ENCODE data around the gene TMEM132A. TPM values are rescaled to one million over a fixed set of nuclear protein-coding genes. Genes with fewer than 3 reads are reported as not detected.
A peak's percentile ranks its signal among the peaks of the same experiment; 100 is the strongest.

TMEM132A gene
- total and polyA plus RNA-seq, 9 of the 15 experiments (the other 6 are each of a cell fraction or from before 2014, with no cell fraction given): 0.04 to 1.1 (median 0.18) TPM; not detected in 4

DNA sequence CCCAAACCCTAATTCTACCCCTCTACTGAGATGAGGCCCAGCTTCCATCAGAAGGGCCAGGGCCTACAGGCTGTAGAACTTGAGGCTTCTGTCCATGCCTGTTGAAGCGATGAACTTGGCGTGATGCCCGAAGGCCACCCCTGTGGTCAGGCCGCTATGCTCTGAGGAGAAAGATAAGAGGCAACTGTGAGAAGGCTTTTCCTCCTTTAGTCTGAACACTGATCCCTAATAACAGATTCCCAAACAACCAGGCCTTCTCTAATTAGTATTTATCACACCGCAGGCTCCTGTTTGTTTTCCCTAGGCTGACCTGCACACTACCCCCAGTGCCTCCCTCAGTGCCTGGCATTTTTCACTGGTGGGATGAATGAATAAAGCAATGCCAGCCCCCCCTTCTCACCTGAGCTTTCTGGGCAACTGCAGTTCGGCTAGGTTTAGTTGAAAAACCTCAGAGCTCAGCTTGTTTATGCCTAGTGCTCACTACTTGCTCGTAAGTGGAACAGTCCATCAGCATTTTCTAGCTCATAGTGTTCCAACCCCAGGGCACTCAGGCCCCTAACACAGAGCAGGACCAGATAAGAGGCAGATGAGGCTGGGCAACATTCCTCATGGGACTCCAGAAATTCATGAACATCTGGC is 33.0 kb upstream of the TMEM132A start (continued):
- no peak for TF ChIP-seq TAF7 (tag; IDR thresholded peaks at IDR 0.05)
- TF ChIP-seq, protein P1, sequence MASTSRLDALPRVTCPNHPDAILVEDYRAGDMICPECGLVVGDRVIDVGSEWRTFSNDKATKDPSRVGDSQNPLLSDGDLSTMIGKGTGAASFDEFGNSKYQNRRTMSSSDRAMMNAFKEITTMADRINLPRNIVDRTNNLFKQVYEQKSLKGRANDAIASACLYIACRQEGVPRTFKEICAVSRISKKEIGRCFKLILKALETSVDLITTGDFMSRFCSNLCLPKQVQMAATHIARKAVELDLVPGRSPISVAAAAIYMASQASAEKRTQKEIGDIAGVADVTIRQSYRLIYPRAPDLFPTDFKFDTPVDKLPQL (IDR thresholded peaks at IDR 0.05; ENCODE audit: extremely low read depth, insufficient read length): no peak
- no peak for TF ChIP-seq HNRNPH1 (optimal IDR thresholded peaks at IDR 0.05; ENCODE audit: low read depth, low read length)
- TF ChIP-seq TBL1XR1 (IDR thresholded peaks at IDR 0.05; ENCODE audit: low read length in 2 of 2): peak in 1 of 2 experiments; percentile 43; a peak in 1 of 4 replicates
- peak; percentile 89 for TF ChIP-seq TCF3 (CRISPR knock-in tag; IDR thresholded peaks at IDR 0.05)
- no peak for TF ChIP-seq HOXB6 (CRISPR knock-in tag; IDR thresholded peaks at IDR 0.05; ENCODE audit: borderline replicate concordance)
- TF ChIP-seq, protein P2, sequence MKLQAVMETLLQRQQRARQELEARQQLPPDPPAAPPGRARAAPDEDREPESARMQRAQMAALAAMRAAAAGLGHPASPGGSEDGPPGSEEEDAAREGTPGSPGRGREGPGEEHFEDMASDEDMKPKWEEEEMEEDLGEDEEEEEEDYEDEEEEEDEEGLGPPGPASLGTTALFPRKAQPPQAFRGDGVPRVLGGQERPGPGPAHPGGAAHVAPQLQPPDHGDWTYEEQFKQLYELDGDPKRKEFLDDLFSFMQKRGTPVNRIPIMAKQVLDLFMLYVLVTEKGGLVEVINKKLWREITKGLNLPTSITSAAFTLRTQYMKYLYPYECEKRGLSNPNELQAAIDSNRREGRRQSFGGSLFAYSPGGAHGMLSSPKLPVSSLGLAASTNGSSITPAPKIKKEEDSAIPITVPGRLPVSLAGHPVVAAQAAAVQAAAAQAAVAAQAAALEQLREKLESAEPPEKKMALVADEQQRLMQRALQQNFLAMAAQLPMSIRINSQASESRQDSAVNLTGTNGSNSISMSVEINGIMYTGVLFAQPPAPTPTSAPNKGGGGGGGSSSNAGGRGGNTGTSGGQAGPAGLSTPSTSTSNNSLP (IDR thresholded peaks at IDR 0.05; ENCODE audit: borderline replicate concordance, low read depth, low read length): no peak
- TF ChIP-seq, protein P3, sequence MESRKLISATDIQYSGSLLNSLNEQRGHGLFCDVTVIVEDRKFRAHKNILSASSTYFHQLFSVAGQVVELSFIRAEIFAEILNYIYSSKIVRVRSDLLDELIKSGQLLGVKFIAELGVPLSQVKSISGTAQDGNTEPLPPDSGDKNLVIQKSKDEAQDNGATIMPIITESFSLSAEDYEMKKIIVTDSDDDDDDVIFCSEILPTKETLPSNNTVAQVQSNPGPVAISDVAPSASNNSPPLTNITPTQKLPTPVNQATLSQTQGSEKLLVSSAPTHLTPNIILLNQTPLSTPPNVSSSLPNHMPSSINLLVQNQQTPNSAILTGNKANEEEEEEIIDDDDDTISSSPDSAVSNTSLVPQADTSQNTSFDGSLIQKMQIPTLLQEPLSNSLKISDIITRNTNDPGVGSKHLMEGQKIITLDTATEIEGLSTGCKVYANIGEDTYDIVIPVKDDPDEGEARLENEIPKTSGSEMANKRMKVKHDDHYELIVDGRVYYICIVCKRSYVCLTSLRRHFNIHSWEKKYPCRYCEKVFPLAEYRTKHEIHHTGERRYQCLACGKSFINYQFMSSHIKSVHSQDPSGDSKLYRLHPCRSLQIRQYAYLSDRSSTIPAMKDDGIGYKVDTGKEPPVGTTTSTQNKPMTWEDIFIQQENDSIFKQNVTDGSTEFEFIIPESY (CRISPR knock-in tag; IDR thresholded peaks at IDR 0.05): no peak
- TF ChIP-seq, protein P4, sequence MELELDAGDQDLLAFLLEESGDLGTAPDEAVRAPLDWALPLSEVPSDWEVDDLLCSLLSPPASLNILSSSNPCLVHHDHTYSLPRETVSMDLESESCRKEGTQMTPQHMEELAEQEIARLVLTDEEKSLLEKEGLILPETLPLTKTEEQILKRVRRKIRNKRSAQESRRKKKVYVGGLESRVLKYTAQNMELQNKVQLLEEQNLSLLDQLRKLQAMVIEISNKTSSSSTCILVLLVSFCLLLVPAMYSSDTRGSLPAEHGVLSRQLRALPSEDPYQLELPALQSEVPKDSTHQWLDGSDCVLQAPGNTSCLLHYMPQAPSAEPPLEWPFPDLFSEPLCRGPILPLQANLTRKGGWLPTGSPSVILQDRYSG (tag; conservative IDR thresholded peaks at IDR 0.05; ENCODE audit: low read depth): no peak
- TF ChIP-seq, protein P5, sequence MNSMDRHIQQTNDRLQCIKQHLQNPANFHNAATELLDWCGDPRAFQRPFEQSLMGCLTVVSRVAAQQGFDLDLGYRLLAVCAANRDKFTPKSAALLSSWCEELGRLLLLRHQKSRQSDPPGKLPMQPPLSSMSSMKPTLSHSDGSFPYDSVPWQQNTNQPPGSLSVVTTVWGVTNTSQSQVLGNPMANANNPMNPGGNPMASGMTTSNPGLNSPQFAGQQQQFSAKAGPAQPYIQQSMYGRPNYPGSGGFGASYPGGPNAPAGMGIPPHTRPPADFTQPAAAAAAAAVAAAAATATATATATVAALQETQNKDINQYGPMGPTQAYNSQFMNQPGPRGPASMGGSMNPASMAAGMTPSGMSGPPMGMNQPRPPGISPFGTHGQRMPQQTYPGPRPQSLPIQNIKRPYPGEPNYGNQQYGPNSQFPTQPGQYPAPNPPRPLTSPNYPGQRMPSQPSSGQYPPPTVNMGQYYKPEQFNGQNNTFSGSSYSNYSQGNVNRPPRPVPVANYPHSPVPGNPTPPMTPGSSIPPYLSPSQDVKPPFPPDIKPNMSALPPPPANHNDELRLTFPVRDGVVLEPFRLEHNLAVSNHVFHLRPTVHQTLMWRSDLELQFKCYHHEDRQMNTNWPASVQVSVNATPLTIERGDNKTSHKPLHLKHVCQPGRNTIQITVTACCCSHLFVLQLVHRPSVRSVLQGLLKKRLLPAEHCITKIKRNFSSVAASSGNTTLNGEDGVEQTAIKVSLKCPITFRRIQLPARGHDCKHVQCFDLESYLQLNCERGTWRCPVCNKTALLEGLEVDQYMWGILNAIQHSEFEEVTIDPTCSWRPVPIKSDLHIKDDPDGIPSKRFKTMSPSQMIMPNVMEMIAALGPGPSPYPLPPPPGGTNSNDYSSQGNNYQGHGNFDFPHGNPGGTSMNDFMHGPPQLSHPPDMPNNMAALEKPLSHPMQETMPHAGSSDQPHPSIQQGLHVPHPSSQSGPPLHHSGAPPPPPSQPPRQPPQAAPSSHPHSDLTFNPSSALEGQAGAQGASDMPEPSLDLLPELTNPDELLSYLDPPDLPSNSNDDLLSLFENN (IDR thresholded peaks at IDR 0.05; ENCODE audit: low read depth in 2 of 2, low read length in 2 of 2): 0 out of 4 replicates have a peak, but pooled peaks of 1 of the 2 experiments have one; percentile 33
- peak; percentile 70 for TF ChIP-seq BHLHE40 (IDR thresholded peaks at IDR 0.05; ENCODE audit: low read length)
- peak; percentile 91 for TF ChIP-seq ARID1B (IDR thresholded peaks at IDR 0.05)
- peak; percentile 98 for TF ChIP-seq NFIC (IDR thresholded peaks at IDR 0.05)
- peak; percentile 72 for TF ChIP-seq RNF2 (IDR thresholded peaks at IDR 0.05)
- TF ChIP-seq CBX5 (IDR thresholded peaks at IDR 0.05; ENCODE audit: borderline replicate concordance, low read depth): no peak
- TF ChIP-seq, protein P6, sequence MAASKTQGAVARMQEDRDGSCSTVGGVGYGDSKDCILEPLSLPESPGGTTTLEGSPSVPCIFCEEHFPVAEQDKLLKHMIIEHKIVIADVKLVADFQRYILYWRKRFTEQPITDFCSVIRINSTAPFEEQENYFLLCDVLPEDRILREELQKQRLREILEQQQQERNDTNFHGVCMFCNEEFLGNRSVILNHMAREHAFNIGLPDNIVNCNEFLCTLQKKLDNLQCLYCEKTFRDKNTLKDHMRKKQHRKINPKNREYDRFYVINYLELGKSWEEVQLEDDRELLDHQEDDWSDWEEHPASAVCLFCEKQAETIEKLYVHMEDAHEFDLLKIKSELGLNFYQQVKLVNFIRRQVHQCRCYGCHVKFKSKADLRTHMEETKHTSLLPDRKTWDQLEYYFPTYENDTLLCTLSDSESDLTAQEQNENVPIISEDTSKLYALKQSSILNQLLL (CRISPR knock-in tag; IDR thresholded peaks at IDR 0.05; ENCODE audit: borderline replicate concordance): no peak
